GM12878 (cell line): ENCODE results near the gene GAB1.

Source experiments
- BACH1 ChIP-seq: fragments of 450-650 bp; IDR thresholded peaks from 2 replicates; pipeline ENCODE4 v1.6.1; 2017; ENCODE audit warnings: mild to moderate bottlenecking, borderline replicate concordance
- CHD2 ChIP-seq: IDR thresholded peaks from 2 replicates; pipeline ENCODE4 v1.6.1; 2011; ENCODE audit warnings: low read depth, low read length, improper control_type of control experiment, borderline replicate concordance
- CREM ChIP-seq: IDR thresholded peaks from 2 replicates; pipeline ENCODE4 v1.6.1; 2014; ENCODE audit warnings: antibody characterized with exemption, low read depth
- EP300 ChIP-seq, 2 experiments: fragments of 150-350 bp in 1 of 2; IDR thresholded peaks; 2 replicates each; pipeline ENCODE4 v1.6.1; 2011 to 2012; ENCODE audit warnings: low read depth in 2 of 2, low read length in 2 of 2, borderline replicate concordance in 1 of 2, improper control_type of control experiment in 1 of 2, inconsistent platforms in 1 of 2; ENCODE audit not compliant: control insufficient read depth in 1 of 2
- HDGF ChIP-seq: fragments of 450-650 bp; IDR thresholded peaks from 2 replicates; pipeline ENCODE4 v1.6.1; 2016; ENCODE audit warnings: antibody characterized with exemption
- NFIC ChIP-seq: IDR thresholded peaks from 2 replicates; pipeline ENCODE4 v1.6.1; 2012; ENCODE audit warnings: low read depth, mild to moderate bottlenecking, inconsistent platforms, low read length, moderate library complexity
- NR2C1 ChIP-seq: fragments of 450-650 bp; IDR thresholded peaks from 2 replicates; pipeline ENCODE4 v1.6.1; 2017; ENCODE audit warnings: antibody characterized with exemption, mild to moderate bottlenecking, moderate library complexity
- POLR2A ChIP-seq: IDR thresholded peaks from 2 replicates; pipeline ENCODE4 v1.6.1; 2011; ENCODE audit warnings: low read depth, mild to moderate bottlenecking, low read length
- POLR2AphosphoS2 ChIP-seq: IDR thresholded peaks from 2 replicates; pipeline ENCODE4 v1.6.1; 2011; ENCODE audit warnings: low read depth, mild to moderate bottlenecking, low read length, improper control_type of control experiment, moderate library complexity
- RFX5 ChIP-seq: IDR thresholded peaks from 2 replicates; pipeline ENCODE4 v1.6.1; 2011; ENCODE audit warnings: low read depth, low read length, improper control_type of control experiment
- SP1 ChIP-seq: IDR thresholded peaks from one replicate; pipeline ENCODE4 v1.6.1; 2011; ENCODE audit warnings: low read depth, low read length
- ZNF384 ChIP-seq: IDR thresholded peaks from 2 replicates; pipeline ENCODE4 v1.6.1; 2012; ENCODE audit warnings: low read depth, mild to moderate bottlenecking, low read length, improper control_type of control experiment, borderline replicate concordance
- TF ChIP-seq, protein P1 (sequence below), 3 experiments: IDR thresholded peaks in 2 of 3; conservative IDR thresholded peaks in 1 of 3; 2 replicates each; pipeline ENCODE4 v1.5.1; 2011; ENCODE audit warnings: low read depth in 3 of 3, low read length in 3 of 3, mild to moderate bottlenecking in 3 of 3, control low read depth in 2 of 3, moderate library complexity in 2 of 3, inconsistent platforms in 1 of 3, mixed read lengths in 1 of 3; ENCODE audit not compliant: control insufficient read depth in 2 of 3, insufficient read depth in 1 of 3; ENCODE audit errors: extremely low read depth in 1 of 3
- TF ChIP-seq, protein P2 (sequence below): IDR thresholded peaks from 2 replicates; pipeline ENCODE4 v1.6.1; 2012; ENCODE audit warnings: low read depth, low read length, improper control_type of control experiment

DNA sequence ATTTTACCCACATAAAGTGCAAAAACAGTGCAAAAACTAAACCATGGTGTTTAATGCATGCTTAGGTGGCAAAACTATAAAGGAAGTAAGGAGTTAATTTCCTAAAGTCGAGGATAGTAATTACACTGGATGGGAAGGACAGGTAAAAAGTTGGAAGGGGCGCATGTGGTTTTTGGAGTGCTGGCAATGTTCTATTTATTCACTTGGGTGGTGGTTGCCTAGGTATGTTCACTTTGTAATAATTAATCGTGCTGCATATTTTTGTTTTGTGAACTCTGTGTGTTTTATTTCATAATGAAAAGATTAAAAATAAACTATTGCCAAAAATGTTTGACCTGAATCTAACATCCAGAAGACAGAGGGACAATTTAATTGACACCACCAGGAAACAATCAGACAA lies 144.7 kb downstream of the GAB1 start:
- TF ChIP-seq, protein P1, sequence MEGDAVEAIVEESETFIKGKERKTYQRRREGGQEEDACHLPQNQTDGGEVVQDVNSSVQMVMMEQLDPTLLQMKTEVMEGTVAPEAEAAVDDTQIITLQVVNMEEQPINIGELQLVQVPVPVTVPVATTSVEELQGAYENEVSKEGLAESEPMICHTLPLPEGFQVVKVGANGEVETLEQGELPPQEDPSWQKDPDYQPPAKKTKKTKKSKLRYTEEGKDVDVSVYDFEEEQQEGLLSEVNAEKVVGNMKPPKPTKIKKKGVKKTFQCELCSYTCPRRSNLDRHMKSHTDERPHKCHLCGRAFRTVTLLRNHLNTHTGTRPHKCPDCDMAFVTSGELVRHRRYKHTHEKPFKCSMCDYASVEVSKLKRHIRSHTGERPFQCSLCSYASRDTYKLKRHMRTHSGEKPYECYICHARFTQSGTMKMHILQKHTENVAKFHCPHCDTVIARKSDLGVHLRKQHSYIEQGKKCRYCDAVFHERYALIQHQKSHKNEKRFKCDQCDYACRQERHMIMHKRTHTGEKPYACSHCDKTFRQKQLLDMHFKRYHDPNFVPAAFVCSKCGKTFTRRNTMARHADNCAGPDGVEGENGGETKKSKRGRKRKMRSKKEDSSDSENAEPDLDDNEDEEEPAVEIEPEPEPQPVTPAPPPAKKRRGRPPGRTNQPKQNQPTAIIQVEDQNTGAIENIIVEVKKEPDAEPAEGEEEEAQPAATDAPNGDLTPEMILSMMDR (IDR thresholded peaks at IDR 0.05 in 2 of 3, conservative IDR thresholded peaks at IDR 0.05 in 1 of 3; ENCODE audit: control insufficient read depth in 2 of 3, extremely low read depth in 1 of 3, insufficient read depth in 1 of 3, low read depth in 3 of 3, low read length in 3 of 3): no peak
- TF ChIP-seq HDGF (no peak), CHD2 (no peak), POLR2AphosphoS2 (no peak), SP1 (no peak), BACH1 (no peak), POLR2A (no peak), EP300 (IDR thresholded peaks at IDR 0.05; ENCODE audit: borderline replicate concordance in 1 of 2, control insufficient read depth in 1 of 2, low read depth in 2 of 2, low read length in 2 of 2) (no peak), ZNF384 (no peak), NFIC (no peak), NR2C1 (no peak), CREM (no peak), RFX5 (no peak)
- TF ChIP-seq, protein P2, sequence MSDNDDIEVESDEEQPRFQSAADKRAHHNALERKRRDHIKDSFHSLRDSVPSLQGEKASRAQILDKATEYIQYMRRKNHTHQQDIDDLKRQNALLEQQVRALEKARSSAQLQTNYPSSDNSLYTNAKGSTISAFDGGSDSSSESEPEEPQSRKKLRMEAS: no peak
